ENCODE data around the gene UBE2G1. TPM values are rescaled to one million over a fixed set of nuclear protein-coding genes. Genes with fewer than 3 reads are reported as not detected.

UBE2G1 gene
- 39.3 and 52.0 TPM in 2 replicates for total RNA-seq (ENCODE audit: low replicate concordance)

- H3K4me3 ChIP-seq (ENCODE audit: low read depth, low read length) = peak within 1 kb of the TSS; percentile 82
- DNase-seq (ENCODE audit: low read depth) = peak; percentile 93
- peak; percentile 16 for TF ChIP-seq CTCF (IDR thresholded peaks at IDR 0.05; ENCODE audit: insufficient read depth, low read length)
Observed at GRCh38 chr17:4366327-4367063, at the start of gene UBE2G1. UBE2G1 (minus strand) TSS chr17:4366675; CDS start chr17:4366316, 359 bp downstream.

GRCh38 chr17:4412933-4413831 is 46.7 kb upstream of the UBE2G1 start:
- DNase-seq (ENCODE audit: low read depth) = peak; percentile 92
- H3K4me3 ChIP-seq (ENCODE audit: low read depth, low read length) = no peak overlapping the region
- peak; percentile 85 for TF ChIP-seq CTCF (IDR thresholded peaks at IDR 0.05; ENCODE audit: insufficient read depth, low read length)

- DNase-seq (ENCODE audit: low read depth) = no peak
- no peak for TF ChIP-seq CTCF (IDR thresholded peaks at IDR 0.05; ENCODE audit: insufficient read depth, low read length)
- H3K4me3 ChIP-seq (ENCODE audit: low read depth, low read length) = no peak overlapping the region
Observed at GRCh38 chr17:4411201-4411600, 44.7 kb upstream of the UBE2G1 start.

- no peak for TF ChIP-seq CTCF (IDR thresholded peaks at IDR 0.05; ENCODE audit: insufficient read depth, low read length)
- no peak overlapping the region for H3K4me3 ChIP-seq (ENCODE audit: low read depth, low read length)
- peak; percentile 22 for DNase-seq (ENCODE audit: low read depth)
Observed at GRCh38 chr17:4409659-4410058, 43.2 kb upstream of the UBE2G1 start.

GRCh38 chr17:4407851-4408250 is 41.4 kb upstream of the UBE2G1 start:
- DNase-seq (ENCODE audit: low read depth) = no peak
- H3K4me3 ChIP-seq (ENCODE audit: low read depth, low read length) = no peak overlapping the region
- no peak for TF ChIP-seq CTCF (IDR thresholded peaks at IDR 0.05; ENCODE audit: insufficient read depth, low read length)

GRCh38 chr17:4407216-4407615 is 40.7 kb upstream of the UBE2G1 start:
- TF ChIP-seq CTCF (IDR thresholded peaks at IDR 0.05; ENCODE audit: insufficient read depth, low read length) = no peak
- no peak overlapping the region for H3K4me3 ChIP-seq (ENCODE audit: low read depth, low read length)
- DNase-seq (ENCODE audit: low read depth) = peak; percentile 7

All from fibroblast of the aortic adventitia (primary cell).